Neural progenitor cell (in vitro differentiated cells): Measurements from ENCODE around the gene DOHH. TPM values are rescaled to one million over a fixed set of nuclear protein-coding genes. Genes with fewer than 3 reads are reported as not detected.

ENCODE experiments used
- DNase-seq: peaks from one replicate; pipeline ENCODE4 v3.0.0-alpha.2; 2016; ENCODE audit warnings: low spot score
- H2AFZ ChIP-seq: fragments of 200-600 bp; sonication (generic); replicated peaks from 2 replicates; pipeline ENCODE4 v1.6.1; 2016; ENCODE audit warnings: antibody characterized with exemption
- H3F3A ChIP-seq: fragments of 200-600 bp; sonication (generic); 2 replicates; pipeline ENCODE4 v1.6.1; 2016; ENCODE audit warnings: antibody characterized with exemption, low read depth
- H3K27ac ChIP-seq: fragments of 200-600 bp; sonication (generic); 2 replicates; pipeline ENCODE4 v1.5.1; 2016; ENCODE audit warnings: mild to moderate bottlenecking
- H3K27me3 ChIP-seq: fragments of 200-600 bp; sonication (generic); 2 replicates; pipeline ENCODE4 v1.6.1; 2016; ENCODE audit warnings: mild to moderate bottlenecking, moderate library complexity
- H3K36me3 ChIP-seq: fragments of 200-600 bp; sonication (generic); 2 replicates; pipeline ENCODE4 v1.5.1; 2016
- H3K4me1 ChIP-seq: fragments of 200-600 bp; sonication (generic); 2 replicates; pipeline ENCODE4 v1.6.1; 2016; ENCODE audit warnings: mixed run types
- H3K4me2 ChIP-seq: fragments of 200-600 bp; sonication (generic); 2 replicates; pipeline ENCODE4 v1.6.1; 2016
- H3K4me3 ChIP-seq: fragments of 200-600 bp; sonication (generic); 2 replicates; pipeline ENCODE4 v1.5.1; 2016
- H3K79me2 ChIP-seq: fragments of 200-600 bp; sonication (generic); 2 replicates; pipeline ENCODE4 v1.6.1; 2016; ENCODE audit warnings: low read depth
- H3K9ac ChIP-seq: fragments of 200-600 bp; sonication (generic); 2 replicates; pipeline ENCODE4 v1.6.1; 2016
- H3K9me3 ChIP-seq: fragments of 200-600 bp; sonication (generic); 2 replicates; pipeline ENCODE4 v1.5.1; 2016; ENCODE audit warnings: low read depth
- H4K20me1 ChIP-seq: fragments of 200-600 bp; sonication (generic); 2 replicates; pipeline ENCODE4 v1.6.1; 2016; ENCODE audit warnings: low read depth
- H3K27ac Mint-ChIP-seq: 3 replicates; pipeline ENCODE4 v1.8.0; 2021; ENCODE audit warnings: mixed read lengths
- H3K27me3 Mint-ChIP-seq: 2 replicates; pipeline ENCODE4 v1.8.0; 2022; ENCODE audit warnings: low read depth, mild to moderate bottlenecking, inconsistent platforms, moderate library complexity, mixed read lengths; ENCODE audit not compliant: insufficient read depth
- H3K36me3 Mint-ChIP-seq: 3 replicates; pipeline ENCODE4 v1.8.0; 2021; ENCODE audit warnings: mixed read lengths
- H3K4me1 Mint-ChIP-seq: 3 replicates; pipeline ENCODE4 v1.8.0; 2021; ENCODE audit warnings: mixed read lengths
- H3K4me3 Mint-ChIP-seq: 3 replicates; pipeline ENCODE4 v1.8.0; 2021; ENCODE audit warnings: mild to moderate bottlenecking, moderate library complexity, mixed read lengths
- H3K9me3 Mint-ChIP-seq: 3 replicates; pipeline ENCODE4 v1.8.0; 2020; ENCODE audit warnings: mixed read lengths
- EZH2 ChIP-seq: fragments of 200-600 bp; sonication (generic); IDR thresholded peaks from 2 replicates; pipeline ENCODE4 v1.6.1; 2017; ENCODE audit warnings: antibody characterized with exemption, mild to moderate bottlenecking, moderate library complexity
- EZH2phosphoT487 ChIP-seq: fragments of 200-600 bp; sonication (generic); IDR thresholded peaks from 2 replicates; pipeline ENCODE4 v1.6.1; 2017; ENCODE audit warnings: antibody characterized with exemption
- total RNA-seq: library from RNA; depleted of rRNA; stranded (reverse); fragments of >200 nt; gene quantifications from 2 replicates; pipeline ENCODE4 v1.2.3, GENCODE V29; 2015; ENCODE audit warnings: low replicate concordance
- TF ChIP-seq, protein P1 (sequence below): fragments of 200-600 bp; sonication (generic); IDR thresholded peaks from 2 replicates; pipeline ENCODE4 v1.5.1; 2017; ENCODE audit warnings: antibody characterized with exemption, mild to moderate bottlenecking

The DOHH gene
- total RNA-seq, 1 donor from 2014 or later: 0.69 TPM

DNA sequence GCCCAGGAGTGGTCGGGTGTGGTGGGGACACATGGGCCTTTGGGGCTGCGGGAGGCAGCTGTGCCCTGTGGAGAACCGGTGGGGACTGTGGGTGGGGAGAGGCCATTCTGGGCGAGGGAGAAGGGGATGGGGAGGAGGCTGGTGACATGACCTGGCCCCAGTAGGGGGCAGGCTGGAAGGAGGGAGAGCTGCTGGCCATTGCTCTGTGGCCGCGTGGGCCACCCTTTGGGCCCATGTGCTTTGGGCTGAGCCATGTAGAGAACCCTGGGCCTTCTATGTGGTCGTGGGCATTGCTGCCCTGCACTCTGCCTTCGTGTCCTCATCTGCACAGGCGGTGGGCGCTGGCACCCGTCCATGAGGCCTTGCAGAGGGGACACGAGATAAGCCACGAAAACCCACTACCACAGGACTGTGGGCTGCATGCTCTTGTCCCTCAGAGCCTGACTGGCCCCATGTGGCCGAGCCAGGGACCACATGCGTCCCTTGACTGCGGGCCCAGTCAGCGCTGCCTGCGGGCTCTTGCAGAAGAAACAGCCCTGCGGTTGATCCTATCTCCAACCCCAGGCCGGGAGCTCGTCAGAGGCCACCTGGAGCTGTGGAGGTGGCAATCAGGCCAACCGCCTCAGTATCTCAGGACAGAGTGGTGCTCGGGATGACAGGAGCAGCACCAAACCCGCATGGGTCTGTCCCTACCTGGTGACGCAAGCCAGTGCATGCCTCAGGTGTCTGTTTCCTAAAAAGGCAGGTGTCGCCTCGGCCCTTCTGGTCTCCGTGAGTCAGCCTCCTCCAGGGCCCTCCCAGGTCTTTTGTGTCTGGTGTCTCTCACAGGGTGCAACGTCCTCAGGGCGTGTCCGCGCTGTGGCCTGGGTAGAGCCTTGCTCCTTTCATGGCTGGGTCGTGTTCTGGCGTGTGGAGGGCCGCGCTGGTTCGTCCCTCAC is 20.0 kb upstream of the DOHH start:
- Histone ChIP-seq H3K4me2 (no peak overlapping the region), H3K79me2 (peaks cover 59% of the 10 kb centered on the region)

DNA sequence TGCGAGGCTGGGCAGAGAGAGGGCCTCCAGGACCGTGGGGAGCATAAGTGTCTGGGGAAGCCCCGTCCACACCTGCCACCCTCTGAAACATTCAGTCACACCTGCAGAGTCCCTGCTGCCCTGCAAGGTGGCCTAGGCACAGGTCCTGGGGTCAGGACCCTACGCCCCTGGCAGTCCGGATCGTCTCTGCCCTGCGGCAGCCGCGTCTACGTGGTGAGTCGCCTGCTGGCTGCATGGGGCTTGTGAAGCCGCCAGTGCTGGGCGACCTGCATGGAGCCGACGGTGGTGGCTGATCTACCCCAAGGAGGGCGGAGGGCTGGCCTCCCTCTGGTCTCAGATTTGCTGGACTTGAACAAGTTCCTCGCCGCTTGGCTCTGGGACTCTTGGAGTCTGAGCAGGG is 18.7 kb upstream of the DOHH start:
- Histone ChIP-seq H3K36me3 (no peaks in the 10 kb centered on the region), H3K27ac (no peak overlapping the region), H3K4me3 (no peak overlapping the region), H3K27me3 (no peaks in the 10 kb centered on the region), H2AFZ (no peak overlapping the region), H4K20me1 (peaks cover 100% of the 10 kb centered on the region), H3K4me2 (no peak overlapping the region), H3F3A (no peaks in the 10 kb centered on the region), H3K9me3 (no peaks in the 10 kb centered on the region), H3K4me1 (peaks cover 4% of the 10 kb centered on the region), H3K9ac (no peak overlapping the region), H3K79me2 (peaks cover 72% of the 10 kb centered on the region)
- Mint-ChIP-seq H3K4me1 (peaks cover 11% of the 10 kb centered on the region), H3K36me3 (peaks cover 6% of the 10 kb centered on the region), H3K27me3 (no peaks in the 10 kb centered on the region), H3K27ac (no peak overlapping the region), H3K9me3 (no peaks in the 10 kb centered on the region), H3K4me3 (no peak overlapping the region)
- DNase-seq: no peak
- TF ChIP-seq EZH2 (no peak), EZH2phosphoT487 (no peak)
- TF ChIP-seq, protein P1, sequence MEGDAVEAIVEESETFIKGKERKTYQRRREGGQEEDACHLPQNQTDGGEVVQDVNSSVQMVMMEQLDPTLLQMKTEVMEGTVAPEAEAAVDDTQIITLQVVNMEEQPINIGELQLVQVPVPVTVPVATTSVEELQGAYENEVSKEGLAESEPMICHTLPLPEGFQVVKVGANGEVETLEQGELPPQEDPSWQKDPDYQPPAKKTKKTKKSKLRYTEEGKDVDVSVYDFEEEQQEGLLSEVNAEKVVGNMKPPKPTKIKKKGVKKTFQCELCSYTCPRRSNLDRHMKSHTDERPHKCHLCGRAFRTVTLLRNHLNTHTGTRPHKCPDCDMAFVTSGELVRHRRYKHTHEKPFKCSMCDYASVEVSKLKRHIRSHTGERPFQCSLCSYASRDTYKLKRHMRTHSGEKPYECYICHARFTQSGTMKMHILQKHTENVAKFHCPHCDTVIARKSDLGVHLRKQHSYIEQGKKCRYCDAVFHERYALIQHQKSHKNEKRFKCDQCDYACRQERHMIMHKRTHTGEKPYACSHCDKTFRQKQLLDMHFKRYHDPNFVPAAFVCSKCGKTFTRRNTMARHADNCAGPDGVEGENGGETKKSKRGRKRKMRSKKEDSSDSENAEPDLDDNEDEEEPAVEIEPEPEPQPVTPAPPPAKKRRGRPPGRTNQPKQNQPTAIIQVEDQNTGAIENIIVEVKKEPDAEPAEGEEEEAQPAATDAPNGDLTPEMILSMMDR: no peak

More for the DNA sequence above, 20.0 kb upstream of the DOHH start:
- Mint-ChIP-seq H3K27me3 (no peaks in the 10 kb centered on the region), H3K9me3 (no peaks in the 10 kb centered on the region), H3K4me3 (no peak overlapping the region), H3K27ac (no peak overlapping the region), H3K36me3 (peaks cover 9% of the 10 kb centered on the region), H3K4me1 (peaks cover 6% of the 10 kb centered on the region)
- TF ChIP-seq EZH2phosphoT487: no peak
- TF ChIP-seq, protein P1: no peak
- no peak for TF ChIP-seq EZH2
- Histone ChIP-seq H3K9ac (no peak overlapping the region), H3K4me1 (peaks cover 4% of the 10 kb centered on the region), H3K27me3 (no peaks in the 10 kb centered on the region), H3F3A (no peaks in the 10 kb centered on the region), H3K36me3 (no peaks in the 10 kb centered on the region), H4K20me1 (peaks cover 98% of the 10 kb centered on the region), H3K4me3 (no peak overlapping the region), H3K27ac (no peak overlapping the region), H2AFZ (no peak overlapping the region), H3K9me3 (no peaks in the 10 kb centered on the region)
- no peak for DNase-seq

DNA sequence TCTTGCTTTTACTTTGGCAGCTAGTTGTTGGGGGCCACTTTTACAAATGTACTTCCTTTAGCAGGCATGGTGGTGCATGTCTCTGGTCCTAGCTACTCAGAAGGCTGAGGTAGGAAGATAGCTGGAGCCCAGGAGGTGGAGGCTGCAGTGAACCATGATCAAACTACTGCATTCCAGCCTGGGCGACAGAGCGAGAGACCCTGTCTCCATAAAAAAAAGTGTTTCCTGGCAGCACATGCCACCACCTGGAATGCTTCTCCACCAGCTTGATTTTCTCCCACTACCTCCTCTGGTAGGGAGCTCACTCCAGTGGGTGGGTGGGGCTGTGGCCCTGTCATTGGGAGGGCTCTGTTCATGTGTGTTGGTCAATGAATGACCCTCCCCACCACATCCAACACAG is 18.2 kb upstream of the DOHH start:
- H3K27ac ChIP-seq: no peak overlapping the region
- no peak overlapping the region for H3K4me2 ChIP-seq
- peaks cover 4% of the 10 kb centered on the region for H3K4me1 ChIP-seq
- Mint-ChIP-seq H3K4me1 (peaks cover 12% of the 10 kb centered on the region), H3K4me3 (no peak overlapping the region), H3K27me3 (no peaks in the 10 kb centered on the region), H3K36me3 (peaks cover 6% of the 10 kb centered on the region), H3K9me3 (no peaks in the 10 kb centered on the region), H3K27ac (no peak overlapping the region)
- no peak for DNase-seq
- H3F3A ChIP-seq: no peaks in the 10 kb centered on the region
- H3K4me3 ChIP-seq: no peak overlapping the region
- no peaks in the 10 kb centered on the region for H3K9me3 ChIP-seq
- H2AFZ ChIP-seq: no peak overlapping the region
- peaks cover 100% of the 10 kb centered on the region for H4K20me1 ChIP-seq
- H3K9ac ChIP-seq: no peak overlapping the region
- TF ChIP-seq, protein P1: no peak
- TF ChIP-seq EZH2: no peak
- TF ChIP-seq EZH2phosphoT487: no peak
- no peaks in the 10 kb centered on the region for H3K27me3 ChIP-seq
- peaks cover 77% of the 10 kb centered on the region for H3K79me2 ChIP-seq
- no peaks in the 10 kb centered on the region for H3K36me3 ChIP-seq
